GM10266 (cell line): ENCODE results near the gene CHN2.
"Not testable (repeated sequence)": the region's sequence is repeated elsewhere in the genome, so short reads cannot be mapped to it uniquely, and the experiment has no call there.

ENCODE experiments used
- DNase-seq: peaks from one replicate; pipeline ENCODE4 v3.0.0; 2012; ENCODE audit errors: extremely low spot score
- TF ChIP-seq, protein P1 (sequence below): IDR thresholded peaks from 2 replicates; pipeline ENCODE4 v1.5.1; 2012; ENCODE audit warnings: mild to moderate bottlenecking, low read depth; ENCODE audit not compliant: control insufficient read depth, insufficient read depth; ENCODE audit errors: missing control alignments

Gene CHN2

DNA sequence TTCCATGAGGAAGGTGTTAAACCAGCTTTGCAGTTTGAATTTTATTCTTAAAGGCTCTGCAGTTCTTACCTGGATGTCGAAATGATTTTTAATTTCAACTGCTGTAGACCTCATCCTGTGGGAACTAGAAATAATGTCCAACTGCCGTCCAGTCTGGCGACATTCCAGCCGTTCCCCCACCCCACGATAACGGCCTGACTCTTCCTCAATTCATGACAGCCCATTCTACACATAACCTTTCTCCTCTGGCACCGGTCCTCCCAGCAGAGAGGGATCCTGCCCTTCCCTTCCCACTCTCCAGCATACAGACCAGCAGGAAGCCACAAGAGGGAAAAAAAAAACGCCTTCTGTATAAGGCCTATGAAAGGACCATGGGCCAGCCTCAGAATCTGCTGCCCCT lies 317.3 kb downstream of the CHN2 start:
- TF ChIP-seq, protein P1, sequence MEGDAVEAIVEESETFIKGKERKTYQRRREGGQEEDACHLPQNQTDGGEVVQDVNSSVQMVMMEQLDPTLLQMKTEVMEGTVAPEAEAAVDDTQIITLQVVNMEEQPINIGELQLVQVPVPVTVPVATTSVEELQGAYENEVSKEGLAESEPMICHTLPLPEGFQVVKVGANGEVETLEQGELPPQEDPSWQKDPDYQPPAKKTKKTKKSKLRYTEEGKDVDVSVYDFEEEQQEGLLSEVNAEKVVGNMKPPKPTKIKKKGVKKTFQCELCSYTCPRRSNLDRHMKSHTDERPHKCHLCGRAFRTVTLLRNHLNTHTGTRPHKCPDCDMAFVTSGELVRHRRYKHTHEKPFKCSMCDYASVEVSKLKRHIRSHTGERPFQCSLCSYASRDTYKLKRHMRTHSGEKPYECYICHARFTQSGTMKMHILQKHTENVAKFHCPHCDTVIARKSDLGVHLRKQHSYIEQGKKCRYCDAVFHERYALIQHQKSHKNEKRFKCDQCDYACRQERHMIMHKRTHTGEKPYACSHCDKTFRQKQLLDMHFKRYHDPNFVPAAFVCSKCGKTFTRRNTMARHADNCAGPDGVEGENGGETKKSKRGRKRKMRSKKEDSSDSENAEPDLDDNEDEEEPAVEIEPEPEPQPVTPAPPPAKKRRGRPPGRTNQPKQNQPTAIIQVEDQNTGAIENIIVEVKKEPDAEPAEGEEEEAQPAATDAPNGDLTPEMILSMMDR, result no peak
- DNase-seq, result no peak

DNA sequence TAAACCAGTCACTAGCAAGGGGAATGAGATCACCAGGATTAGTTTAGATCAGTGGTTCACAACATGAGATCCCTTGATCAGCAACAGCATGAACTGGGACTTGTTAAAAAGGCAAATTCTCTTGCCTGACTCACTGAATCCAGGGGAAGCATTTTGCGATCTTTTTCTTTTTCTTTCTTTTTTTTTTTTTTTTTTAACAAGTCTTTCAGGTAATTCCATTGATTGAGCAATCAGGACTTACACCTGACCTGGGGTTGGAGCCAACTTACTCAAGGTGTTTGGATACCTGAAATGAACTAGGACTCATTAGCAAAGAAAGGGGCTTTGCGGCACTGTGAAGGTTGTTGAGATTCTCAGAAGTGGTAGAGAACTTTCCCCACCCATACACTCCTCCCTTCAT lies 321.9 kb downstream of the CHN2 start:
- TF ChIP-seq, protein P1, result no peak
- no peak for DNase-seq

DNA sequence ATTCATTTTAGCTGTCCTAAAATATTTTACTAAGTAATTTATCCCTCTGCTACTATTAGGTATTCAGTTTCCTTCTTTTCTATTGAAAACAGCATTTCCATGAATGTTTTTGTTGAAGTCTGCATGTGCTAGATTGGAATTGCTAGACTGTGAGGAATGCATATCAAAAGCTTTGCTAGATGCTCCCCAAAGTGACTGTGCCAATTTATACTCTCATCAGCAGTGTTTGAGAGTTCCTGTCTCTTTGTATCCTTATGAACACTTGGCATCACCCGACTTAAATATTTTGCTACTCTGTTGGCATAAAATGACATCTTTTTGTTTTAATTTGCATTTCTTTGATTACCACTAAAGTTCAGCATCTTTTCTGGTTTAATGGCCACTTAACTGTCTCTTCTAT lies 324.0 kb downstream of the CHN2 start:
- no peak for DNase-seq
- TF ChIP-seq, protein P1, result no peak

DNA sequence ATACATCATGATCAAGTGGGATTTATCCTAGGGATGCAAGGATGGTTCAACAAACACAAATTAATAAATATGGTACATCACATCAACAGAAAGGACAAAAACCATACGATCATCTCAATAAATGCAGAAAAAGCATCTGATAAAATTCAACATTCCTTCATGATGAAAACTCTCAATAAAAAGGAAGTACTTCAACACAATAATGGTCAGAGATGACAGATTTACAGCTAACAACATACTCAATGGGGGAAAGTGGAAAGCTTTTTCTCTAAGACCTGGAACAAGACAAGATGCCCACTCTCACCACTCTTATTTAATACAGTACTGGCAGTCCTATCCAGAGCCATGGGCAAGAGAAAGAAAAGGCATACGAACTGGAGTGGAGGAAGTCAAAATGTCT lies 329.2 kb downstream of the CHN2 start:
- DNase-seq, result no peak
- TF ChIP-seq, protein P1, result no peak

DNA sequence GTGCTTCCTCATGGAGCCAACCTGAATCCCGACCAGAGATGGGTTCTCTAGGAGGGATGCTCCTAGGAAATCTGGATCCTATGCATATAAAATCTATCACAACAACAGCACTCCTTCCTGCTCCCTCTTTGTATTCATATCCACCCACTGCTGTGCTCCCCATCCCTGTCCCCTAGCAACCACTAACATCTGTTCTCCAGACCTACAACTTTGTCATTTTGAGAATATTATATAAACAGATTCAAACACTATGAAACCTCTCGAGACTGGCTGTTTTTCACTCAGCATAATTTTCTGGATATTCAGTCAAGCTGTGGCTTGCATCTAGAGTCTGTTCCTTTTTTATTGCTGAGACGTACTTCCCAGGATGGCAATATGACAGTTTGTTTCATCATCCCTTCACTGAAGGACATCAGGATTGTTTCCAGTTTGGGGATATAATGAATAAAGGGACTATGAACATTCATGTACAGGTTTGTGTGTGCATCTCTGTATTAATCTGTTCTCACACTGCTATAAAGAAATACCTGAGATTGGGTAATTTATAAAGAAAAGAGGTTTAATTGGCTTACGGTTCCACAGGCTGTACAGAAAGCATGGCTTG lies 333.0 kb downstream of the CHN2 start:
- TF ChIP-seq, protein P1, result no peak

DNA sequence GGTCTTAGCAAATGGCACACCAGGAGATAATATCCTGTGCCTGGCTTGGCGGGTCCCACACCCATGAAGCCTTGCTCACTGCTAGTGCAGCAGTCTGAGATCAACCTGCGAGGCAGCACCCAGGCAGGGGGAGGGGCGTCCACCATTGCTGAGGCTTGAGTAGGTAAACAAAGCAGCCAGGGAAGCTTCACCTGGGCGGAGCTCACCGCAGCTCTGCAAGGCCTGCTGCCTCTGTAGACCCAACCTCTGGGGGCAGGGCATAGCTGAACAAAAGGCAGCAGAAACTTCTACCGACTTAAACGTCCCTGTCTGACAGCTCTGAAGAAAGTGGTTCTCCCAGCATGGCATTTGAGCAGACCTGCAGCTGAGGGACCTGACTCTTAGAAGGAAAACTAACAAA lies 334.0 kb downstream of the CHN2 start:
- DNase-seq, result not testable (repeated sequence)

More for the DNA sequence above, 333.0 kb downstream of the CHN2 start:
- DNase-seq, result no peak
